NOMO-1 (cell line): ENCODE data around the gene TRIP10.

Experiments used
- DNase-seq, 2 experiments: peaks; one replicate each; lab custom pipeline; 2025; ENCODE audit not compliant: unreplicated experiment in 2 of 2; lab: John Stamatoyannopoulos, UW

Gene TRIP10

DNA sequence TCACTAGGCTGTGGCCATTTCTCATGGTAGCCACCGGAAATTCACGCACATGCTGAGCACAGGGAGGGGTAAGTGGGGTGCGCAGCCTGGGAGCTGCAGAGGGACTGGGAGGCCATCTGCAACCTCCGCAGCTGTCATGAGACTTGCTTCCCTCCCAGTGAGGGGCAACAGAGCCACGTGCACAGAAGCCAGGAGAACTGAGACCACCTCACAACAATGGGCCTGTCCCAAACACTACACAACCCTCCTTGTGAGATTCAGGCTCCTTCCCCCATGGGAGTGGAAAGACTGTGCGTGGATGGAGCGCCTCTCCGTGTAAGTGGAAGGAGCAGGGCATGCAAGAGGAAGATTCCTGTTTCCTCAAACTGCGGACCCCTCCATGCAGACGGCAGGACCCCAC is 27.9 kb upstream of the TRIP10 start:
- no peak for DNase-seq

DNA sequence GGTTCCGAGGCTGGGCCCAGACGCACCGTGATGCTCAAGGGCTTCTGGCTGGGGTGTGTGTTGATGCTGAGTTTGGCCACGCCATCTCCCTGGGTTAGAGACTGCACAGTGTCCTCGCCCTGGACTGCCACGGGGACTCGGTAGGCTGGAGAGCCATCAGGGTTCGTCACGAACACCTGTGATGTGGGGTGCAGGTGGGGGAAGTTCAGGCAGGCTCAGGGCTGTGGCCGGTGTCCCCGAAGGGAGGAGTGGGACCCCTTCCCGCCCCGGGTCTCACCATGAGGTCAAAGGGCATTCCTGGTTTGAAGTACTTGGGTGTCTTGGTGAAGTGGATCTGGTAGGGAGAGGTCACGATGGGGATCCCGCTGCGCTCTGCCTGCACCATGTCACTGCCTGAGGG is 27.2 kb upstream of the TRIP10 start:
- no peak for DNase-seq

DNA sequence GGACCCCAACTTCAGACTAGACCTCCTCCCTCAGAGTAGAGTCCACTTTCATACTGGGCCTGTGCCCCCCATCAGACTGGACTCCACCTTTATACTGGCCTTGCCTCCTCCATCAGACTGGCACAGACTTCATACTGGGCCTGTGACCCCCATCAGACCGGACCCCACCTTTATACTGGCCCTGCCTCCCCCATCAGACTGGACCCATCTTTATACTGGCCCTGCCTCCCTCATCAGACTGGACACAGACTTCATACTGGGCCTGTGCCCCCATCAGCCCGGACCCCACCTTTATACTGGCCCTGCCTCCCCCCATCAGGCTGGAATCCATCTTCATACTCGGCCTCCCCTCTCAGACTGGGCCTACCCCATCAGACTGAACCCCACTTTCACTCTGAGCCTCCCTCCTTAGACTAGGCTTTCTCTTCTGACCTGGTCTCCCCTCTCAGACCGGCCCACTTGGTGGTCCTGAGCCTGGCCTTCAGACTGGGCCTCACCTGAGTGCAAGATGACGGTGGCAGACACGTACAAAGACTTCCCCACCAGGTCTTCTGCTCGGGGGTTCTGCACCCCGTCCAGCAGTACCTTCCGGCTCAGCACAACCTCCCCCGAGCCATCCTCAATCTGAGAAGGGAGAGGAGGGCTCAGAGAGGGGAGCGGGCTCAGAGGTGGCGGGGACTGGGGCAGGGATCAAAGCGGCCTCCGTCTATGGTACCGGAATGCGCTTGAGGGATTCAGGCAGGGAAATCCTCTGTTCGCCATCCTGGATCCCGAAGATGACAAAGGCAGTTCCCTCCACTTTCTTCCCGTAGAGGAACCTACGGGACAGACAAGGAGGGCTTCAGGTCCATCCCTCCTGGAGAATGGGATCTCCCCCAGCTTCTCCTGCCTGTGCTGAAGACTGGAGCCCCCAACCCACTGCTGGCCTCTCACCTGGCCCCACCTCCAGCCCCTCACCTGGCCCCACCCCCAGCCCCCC is 26.5 kb upstream of the TRIP10 start:
- no peak for DNase-seq

DNA sequence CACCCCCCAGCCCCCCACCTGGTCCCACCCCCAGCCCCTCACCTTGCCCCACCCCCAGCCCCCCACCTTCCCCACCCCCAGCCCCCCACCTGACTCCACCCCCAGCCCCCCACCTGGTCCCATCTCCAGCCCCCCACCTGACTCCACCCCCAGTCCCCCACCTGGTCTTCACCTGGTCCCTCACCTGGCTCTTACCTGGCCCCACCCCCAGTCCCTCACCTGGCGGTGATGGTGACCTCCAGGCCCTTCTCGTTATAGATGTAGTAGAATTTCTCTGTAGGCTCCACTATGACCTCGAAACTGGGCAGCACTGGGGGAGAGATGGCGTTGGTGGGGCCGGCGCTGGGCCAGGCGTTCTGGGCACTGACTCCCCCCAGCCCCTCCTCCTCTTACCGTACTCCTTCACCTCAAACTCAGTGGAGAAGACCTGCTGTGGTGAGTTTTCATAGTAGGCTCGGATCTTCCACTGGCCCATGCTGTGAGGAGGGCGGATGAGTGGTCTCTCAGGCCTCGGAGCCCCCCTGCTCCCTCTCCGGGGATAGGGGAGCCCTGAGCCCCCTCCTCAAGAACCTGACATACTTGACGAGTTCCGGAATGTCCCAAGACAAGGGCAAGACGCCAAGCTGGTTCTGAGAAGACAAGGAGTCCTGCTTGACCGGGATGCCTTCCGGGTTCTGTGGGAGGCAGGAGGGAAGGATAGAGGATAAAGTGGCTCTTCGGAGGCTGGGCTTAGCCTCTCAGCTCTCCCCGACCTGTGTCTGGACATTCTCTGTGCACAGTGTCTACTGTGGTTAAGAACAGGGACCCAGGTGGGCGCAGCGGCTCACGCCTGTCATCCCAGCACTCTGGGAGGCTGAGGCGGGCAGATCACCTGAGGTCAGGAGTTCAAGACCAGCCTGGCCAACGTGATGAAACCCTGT is 25.4 kb upstream of the TRIP10 start:
- no peak for DNase-seq

DNA sequence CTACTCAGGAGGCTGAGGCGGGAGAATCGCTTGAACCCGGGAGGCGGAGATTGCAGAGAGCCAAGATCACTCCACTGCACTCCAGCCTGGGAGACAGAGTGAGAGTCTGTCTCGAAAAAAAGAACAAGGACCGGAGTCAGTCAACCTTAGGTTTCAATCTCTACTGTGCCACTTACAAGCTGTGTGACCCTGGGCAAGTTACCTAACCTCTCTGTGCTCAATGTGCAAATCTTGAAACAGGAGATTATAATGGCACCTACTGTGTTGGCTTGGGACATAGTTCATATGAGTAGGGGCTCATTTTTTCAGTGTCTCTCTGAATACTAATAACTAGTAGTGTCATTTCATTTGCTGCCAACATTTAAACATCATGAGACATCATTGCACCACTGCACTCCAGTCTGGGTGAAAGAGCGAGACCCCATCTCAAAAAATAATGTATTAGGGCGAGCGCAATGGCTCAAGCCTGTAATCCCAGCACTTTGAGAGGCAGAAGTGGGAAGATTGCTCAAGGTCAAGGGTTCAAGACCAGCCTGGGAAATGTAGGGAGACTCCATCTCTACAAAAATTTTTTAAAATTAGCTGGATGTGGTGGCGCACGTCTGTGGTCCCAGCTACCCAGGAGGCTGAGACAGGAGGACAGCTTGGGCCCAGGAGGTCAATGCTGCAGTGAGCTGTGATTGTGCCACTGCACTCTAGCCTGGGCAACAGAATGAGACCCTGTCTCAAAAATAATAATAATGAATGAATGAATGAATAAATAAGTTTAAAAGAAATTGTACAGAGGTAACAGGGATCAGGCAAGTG is 24.5 kb upstream of the TRIP10 start:
- no peak for DNase-seq

DNA sequence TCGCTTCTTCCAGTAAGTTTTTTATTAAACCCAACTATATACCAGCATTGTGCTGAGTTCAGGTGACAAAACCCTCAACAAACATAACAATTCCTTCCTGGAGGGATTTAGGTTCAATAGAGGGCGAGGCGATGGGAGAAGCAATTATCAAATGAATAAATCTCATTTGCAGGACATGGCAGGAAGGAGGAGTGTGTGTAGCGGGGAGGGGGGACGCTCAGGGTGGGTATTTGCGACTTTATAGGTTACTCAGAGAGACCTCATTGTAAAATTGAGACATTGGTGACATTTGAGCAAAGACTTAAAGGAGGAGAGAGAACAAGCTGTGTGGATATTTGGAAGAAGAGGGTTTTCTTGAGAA is 22.9 kb upstream of the TRIP10 start:
- DNase-seq: no peak

DNA sequence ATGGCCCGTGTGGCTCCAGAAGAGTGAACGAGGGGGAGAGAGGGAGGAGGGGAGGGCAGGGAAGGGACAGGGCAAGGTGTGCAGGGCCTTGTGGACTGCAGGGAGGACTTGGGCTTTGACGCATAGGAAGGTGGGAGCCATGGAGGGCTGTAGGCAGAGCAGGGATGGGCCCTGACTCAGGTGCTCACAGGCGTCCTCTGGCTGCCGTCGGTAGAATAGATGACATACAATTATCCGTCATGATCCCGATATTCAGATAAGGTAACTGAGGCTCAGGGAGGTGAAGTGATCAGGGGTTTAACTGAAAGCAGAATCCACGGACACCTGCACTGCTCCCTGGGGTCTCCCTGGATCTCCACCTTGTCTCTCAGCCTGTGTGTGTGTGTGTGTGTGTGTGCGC is 22.4 kb upstream of the TRIP10 start:
- DNase-seq: no peak

DNA sequence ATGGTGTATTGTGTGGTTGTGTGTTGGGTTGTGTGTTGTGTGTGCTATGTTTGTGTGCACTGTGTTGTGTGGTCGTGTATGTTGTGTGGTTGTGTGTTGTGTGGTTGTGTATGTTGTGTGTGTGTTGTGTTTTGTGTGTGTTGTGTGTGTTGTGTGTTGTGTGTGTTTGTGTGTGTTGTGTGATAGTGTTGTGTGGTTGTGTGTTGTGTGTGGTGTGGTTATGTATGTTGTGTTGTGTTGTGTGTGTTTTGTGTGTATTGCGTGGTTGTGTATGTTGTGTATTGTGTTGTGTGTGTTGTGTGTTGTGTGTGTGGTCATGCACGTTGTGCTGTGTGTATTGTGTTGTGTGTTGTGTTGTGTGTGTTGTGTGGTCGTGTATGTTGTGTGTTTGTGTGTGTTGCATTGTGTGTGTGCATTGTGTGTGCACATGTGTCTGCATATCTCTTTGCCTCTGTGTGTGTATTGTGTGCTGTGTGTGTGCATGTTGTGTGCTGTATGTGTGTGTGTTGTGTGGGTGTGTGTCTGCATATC is 22.0 kb upstream of the TRIP10 start:
- no peak for DNase-seq

DNA sequence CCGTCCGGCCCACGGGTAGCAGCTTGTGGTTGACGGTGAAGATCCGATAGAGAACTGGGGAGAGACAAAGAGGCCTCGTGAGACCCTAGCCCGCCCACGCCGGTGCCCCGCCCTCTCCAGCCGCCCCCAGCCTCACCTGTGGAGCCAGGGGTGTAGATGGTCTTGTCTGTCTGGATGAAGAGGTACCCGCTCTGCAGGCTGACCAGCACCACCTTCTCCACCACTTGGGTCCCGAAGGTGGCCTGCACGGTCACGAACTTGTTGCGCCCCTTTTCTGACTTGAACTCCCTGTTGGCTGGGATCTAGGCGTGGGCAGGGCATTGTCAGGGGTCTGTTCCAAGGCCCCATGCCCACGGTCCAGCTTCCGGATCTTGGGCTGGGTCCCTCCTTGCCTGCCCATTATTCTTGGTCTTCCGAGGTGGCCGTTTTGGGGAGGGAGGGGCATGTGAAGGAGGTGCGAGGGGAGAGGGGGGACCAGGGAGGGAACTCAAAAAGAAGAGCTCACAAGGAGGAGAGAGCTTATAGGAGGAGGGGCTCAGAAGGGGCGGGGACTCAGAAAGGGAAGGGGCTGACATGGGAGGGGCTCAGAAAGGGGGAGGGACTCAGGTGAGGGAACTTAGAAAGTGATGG is 21.3 kb upstream of the TRIP10 start:
- no peak for DNase-seq

DNA sequence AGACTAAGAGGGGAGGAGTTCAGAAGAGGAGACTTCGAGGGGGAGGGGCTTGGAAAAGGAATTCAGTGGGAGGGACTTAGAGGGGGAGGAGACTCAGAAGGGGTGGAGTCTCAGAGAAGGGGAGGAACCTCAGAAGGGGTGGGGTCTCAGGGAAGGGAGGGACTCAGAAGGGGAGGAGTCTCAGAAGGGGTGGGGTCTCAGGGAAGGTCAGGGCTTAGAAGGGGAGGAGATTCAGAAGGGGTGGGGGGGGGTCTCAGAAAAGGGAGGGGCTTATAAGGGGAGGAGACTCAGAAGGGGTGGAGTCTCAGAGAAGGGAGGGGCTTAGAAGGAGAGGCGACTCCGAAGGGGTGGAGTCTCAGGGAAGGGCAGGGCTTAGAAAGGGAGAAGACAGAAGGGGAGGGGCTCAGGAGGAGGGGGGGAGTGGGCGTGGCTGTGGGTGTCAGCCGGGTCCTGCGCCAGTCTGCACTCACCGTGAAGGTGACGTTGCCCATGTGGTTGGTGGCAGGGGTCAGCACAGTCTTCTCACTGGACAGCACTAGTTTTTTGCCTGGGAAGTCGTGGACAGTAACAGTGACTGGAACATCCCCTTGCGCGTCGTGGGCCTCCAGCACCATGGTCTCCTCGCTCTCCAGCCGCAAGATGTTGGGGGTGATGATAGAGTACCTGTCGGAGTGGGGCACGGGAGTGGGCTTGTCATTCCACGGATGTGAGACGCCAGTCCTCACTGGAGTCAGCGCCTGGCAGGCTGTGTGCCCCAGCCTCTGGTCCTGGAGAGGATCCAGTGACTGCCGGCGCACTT is 20.5 kb upstream of the TRIP10 start:
- no peak for DNase-seq

DNA sequence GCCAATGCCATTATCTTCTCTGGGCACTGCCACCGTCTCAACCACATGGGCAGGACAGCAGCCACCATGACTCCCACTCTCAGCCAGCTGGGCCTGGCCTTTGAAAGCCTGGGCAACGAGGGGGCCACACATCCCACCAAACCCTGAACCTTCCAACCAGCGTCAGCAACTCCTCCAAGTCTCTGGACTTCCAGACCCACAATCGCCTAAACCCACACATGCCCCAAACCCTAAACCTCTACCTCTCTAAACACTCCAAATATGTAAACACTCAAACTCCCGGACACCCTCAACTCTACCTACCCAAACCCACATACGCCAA is 20.0 kb upstream of the TRIP10 start:
- DNase-seq: no peak

DNA sequence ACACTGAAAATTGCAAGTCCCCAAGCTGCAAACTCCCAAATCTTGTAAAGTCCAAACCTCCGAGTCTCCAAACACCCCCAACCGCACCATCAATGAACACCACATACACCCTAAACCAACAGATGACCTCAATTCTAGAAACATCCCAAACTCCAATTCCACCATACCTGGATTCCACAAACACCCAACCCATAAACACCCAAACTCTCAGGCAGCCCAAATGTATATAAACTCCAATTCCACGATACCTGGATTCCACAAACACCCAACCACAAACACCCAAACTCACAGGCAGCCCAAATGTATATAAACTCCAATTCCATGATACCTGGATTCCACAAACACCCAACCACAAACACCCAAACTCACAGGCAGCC is 19.5 kb upstream of the TRIP10 start:
- DNase-seq: no peak

DNA sequence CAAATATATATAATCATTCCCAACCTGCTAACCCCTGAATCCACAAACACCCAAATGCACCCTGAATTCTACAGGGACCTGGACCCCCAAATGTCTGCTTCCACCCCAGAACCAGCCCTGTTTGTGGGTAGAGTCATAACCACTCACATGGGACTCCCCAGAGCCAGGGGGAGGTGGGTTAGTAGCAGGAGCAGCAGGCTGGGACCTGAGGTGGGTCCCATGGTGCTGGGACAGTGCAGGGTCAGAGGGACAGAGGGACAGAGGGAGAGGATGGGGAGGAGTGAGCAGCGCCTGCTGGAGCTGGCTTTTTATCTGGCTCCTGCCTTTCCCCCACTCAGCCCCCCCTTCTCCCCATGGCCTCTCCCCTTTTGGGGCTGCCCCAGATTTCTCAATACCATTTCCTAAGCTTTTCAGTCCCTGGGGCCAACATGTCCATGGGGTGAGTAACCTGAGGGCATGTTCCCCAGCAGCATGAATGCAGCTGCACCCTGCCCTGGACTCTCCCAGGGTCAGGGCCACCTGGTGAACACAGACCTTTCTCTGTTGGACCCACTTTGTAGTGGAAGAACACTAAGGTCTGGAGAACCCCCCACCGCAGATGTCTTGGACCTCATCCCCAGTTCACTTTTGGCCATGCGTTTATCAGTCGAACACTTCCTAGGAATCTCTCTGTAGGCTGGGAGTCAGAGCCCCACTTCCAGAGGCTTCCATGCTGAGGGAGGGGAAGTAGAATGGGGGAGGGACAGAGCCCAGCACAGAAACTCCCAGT is 18.9 kb upstream of the TRIP10 start, which contains the start of gene C3:
Gene C3, minus strand, starts transcription at position 282 of the 769 bp plus-strand sequence. Its CDS starts 61 bp downstream, at position 221.
- DNase-seq: peak; percentile 39 to 72

DNA sequence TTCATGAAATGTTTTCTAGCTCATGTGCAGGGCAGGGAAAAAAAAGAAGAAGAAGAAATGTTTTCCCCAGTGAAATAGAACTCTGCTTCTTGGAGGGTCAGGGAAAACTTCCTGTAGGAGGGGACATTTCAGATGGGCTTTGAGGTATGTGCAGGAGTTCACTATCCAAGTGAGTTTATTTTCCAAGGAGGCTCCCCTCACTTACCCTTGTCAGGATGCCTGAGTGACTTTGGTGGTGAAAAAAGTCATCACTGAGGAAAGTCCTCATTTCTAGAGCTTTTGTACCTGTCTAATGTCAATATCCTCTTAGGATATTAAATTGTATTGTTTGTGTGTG is 18.4 kb upstream of the TRIP10 start:
- peak in 1 of 2 experiments; percentile 21 for DNase-seq

DNA sequence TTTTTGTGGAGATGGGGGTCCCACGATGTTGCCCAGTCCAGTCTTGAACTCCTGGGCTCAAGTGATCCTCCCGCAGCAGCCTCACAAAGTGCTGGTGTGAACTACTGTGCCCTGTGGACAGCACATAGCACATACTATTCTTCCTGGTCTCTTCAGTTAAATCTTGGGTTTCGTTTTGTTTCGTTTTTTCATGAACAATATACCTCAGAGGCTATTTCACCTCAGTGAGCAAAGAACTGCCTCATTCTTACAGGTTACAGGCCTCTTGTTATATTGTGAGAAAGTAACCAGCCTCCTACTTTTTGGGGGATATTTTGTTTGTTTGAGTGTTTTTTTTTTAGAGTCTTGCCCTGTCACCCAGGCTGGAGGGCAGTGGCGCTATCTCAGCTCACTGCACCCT is 17.7 kb upstream of the TRIP10 start:
- no peak for DNase-seq

DNA sequence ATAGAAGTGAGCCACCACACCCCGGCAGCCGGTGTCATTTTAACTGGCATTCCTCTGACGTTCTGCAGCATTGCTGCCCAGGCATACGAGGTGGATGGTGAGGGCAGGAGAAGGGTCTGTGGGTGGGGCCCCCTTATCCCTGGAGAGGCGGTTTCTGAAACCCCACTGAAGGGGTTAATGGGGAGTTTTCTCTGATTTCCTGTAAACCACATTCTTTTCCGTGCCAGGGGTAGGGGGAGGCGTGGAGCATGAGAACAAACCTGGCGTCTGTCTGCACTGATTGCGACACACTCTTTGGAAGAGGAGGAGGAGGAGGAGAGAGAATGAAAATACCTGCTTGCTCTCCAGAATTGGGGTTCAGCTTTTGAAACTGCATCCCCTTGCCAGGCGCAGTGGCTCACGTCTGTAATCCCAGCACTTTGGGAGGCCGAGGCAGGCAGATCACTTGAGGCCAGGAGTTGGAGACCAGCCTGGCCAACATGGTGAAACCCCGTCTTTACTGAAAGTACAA is 16.3 kb upstream of the TRIP10 start:
- no peak for DNase-seq

DNA sequence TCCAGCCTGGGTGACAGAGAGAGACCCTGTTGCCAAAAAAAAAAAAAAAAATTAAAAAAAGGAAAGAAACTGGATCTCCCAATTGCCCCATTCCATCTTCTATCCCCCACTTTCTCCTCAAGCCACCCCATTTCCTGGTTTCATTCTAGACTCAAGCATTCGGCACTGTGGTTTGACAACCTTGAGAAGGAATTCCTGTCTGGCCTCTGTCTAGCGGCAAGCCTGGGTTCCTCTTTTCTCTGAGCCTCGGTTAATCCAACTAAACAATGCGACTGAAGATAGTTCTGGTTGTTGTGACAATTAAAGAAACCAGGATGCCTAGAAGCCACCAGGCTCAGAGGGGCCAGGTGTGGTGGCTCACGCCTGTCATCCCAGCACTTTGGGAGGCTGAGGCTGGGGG is 15.7 kb upstream of the TRIP10 start:
- DNase-seq: peak; percentile 49 to 56

DNA sequence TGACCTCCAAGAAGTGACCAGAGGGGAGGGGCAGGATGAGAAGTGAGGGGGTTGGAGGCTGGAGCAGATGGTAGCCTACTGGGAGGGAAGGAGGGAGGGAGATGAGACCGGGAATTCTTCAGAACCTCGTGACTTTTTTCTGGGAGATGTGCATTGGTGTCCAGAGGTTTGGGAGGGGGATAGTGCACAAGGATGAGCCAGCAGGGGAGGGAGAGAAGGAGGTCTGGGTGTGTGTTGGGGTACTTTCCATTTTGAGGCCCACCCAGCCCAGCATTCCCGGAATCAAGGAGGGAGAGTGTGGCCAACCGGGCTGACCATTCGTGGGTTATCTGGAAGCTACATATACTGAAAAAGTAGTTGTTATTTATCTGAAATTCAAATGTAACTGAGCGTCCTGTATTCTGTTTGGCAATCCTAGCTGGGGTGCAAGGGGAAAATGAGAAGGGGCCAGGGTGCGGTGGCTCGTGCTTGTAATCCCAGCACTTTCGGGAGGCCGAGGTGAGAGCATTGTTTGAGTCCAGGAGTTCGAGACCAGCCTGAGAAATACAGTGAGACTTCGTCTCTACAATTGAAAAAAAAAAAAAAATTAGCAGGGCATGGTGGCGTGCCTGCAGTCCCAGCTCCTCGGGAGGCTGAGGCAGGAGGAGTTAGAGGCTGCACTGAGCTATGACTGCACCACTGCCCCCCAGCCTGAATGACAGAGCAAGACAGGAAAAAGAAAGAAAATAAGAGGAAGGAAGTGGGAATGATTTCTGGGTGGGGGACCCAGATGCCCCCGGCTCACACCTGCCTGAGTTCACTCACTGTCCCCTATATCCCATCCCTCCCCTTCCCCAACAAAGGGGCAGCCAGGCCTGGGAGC is 14.6 kb upstream of the TRIP10 start:
- DNase-seq: no peak
